IPS-20b (cell line): ENCODE data around the gene ELMOD3.
A peak's percentile ranks its signal among the peaks of the same experiment; 100 is the strongest.

Experiments used
- H3K27ac ChIP-seq: one replicate; pipeline ENCODE4 v1.5.1; 2013; ENCODE audit warnings: low read length
- H3K27me3 ChIP-seq: 2 replicates; pipeline ENCODE4 v1.6.1; 2013; ENCODE audit warnings: mild to moderate bottlenecking, low read length, inconsistent platforms; ENCODE audit not compliant: insufficient read depth
- H3K36me3 ChIP-seq: 2 replicates; pipeline ENCODE4 v1.6.1; 2013; ENCODE audit warnings: low read depth, mild to moderate bottlenecking, inconsistent platforms, low read length, moderate library complexity; ENCODE audit not compliant: insufficient read depth
- H3K4me1 ChIP-seq: 2 replicates; pipeline ENCODE4 v1.6.1; 2013; ENCODE audit warnings: mild to moderate bottlenecking, control low read depth, inconsistent platforms, low read length, moderate library complexity; ENCODE audit not compliant: insufficient read depth
- H3K4me3 ChIP-seq: 2 replicates; pipeline ENCODE4 v1.5.1; 2013; ENCODE audit warnings: mild to moderate bottlenecking, low read length, inconsistent platforms
- H3K9ac ChIP-seq: 2 replicates; pipeline ENCODE4 v1.6.1; 2013; ENCODE audit warnings: low read depth, mild to moderate bottlenecking, inconsistent platforms, low read length, moderate library complexity
- H3K9me3 ChIP-seq: 2 replicates; pipeline ENCODE4 v1.6.1; 2013; ENCODE audit warnings: mild to moderate bottlenecking, low read depth, low read length, inconsistent platforms; ENCODE audit not compliant: insufficient read depth

The ELMOD3 gene

DNA sequence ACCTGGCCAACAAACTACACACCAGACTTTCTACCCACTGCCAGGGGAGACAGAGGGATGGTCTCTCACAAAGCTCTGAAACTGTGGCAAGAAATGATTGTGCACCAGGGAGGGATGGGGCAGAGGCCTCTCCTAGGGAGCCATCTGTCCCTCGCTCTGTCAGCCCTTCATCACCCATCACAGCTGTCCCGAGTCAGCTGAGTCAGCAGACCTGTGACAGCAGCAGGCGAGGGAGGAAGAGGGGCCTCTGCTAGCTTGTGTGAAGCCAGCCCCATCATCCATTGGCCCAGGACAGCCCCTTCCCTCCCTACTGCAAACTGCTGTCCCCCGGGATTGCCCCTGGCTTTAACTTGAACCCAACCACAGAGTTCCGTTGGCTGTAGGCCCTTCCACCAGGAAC, 69.0 kb downstream of the ELMOD3 start:
- H3K27me3 ChIP-seq, result peaks cover 14% of the 10 kb centered on the region
- H3K4me3 ChIP-seq, result no peak overlapping the region
- no peak overlapping the region for H3K27ac ChIP-seq
- no peaks in the 10 kb centered on the region for H3K9me3 ChIP-seq
- peaks cover 8% of the 10 kb centered on the region; the same call in 1 of the 2 replicates for H3K4me1 ChIP-seq
- no peaks in the 10 kb centered on the region for H3K36me3 ChIP-seq
- no peak overlapping the region for H3K9ac ChIP-seq

GRCh38 chr2:85425588-85425987, 71.0 kb downstream of the ELMOD3 start:
- H3K27ac ChIP-seq, result no peak overlapping the region
- no peak overlapping the region for H3K9ac ChIP-seq
- H3K9me3 ChIP-seq, result no peaks in the 10 kb centered on the region
- H3K36me3 ChIP-seq, result no peaks in the 10 kb centered on the region
- H3K27me3 ChIP-seq, result peaks cover 23% of the 10 kb centered on the region
- H3K4me3 ChIP-seq, result no peak overlapping the region
- peaks cover 10% of the 10 kb centered on the region; the same call in 1 of the 2 replicates for H3K4me1 ChIP-seq

DNA sequence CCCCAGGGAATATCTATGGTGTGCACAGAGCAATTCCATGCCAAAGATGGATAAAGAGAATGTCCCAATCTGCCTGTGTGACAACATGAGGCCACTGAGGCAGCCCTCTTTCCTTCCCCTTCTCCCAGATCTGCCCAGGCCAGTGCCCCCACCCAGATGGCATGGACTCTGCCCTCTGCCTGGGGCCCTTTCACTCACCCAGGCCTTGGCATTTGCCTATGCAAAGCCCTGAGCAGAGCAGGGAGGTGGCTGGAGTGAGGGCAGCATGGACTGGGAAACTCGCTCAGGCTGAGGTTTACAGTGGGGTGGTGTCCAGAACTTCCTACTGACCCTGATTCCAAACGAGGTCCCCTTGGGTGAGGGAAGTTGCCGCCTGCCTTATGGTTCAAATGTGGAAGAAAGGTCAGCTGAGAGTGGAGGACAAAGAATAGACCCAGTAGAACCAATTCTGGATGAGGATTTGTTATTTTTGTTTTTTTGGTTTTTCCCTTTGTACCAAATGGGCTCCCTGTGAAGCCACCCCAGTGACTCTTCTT, 72.8 kb downstream of the ELMOD3 start:
- Histone ChIP-seq H3K36me3 (no peaks in the 10 kb centered on the region), H3K4me3 (no peak overlapping the region), H3K9ac (no peak overlapping the region), H3K27ac (no peak overlapping the region), H3K4me1 (peaks cover 18% of the 10 kb centered on the region; the same call in 1 of the 2 replicates), H3K27me3 (peaks cover 23% of the 10 kb centered on the region), H3K9me3 (no peaks in the 10 kb centered on the region)

DNA sequence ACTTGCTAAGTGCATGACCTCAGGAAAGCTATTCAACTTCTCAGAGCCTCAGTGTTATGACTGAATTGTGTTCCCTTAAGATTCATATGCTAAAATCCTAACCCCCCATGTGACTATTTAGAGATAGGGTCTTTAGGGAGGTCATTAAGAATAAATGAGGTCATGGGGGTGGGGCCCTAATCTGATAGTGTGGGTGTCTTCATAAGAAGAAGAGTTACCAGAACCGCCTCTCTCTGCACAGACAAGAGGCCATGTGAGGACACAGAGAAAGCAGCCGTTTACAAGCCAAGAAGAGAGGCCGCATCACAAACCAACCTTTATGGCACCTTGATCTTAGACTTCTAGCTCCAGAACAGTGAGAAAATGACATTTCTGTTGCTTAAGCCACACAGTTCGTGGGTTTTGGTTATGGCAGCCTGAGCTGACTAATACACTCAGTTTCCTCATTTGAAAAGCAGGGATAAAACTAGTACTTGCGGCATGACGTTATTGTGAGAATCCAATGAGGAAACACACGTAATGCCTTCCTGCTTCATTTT, 73.8 kb downstream of the ELMOD3 start:
- peaks cover 22% of the 10 kb centered on the region; the same call in 1 of the 2 replicates for H3K4me1 ChIP-seq
- H3K27ac ChIP-seq, result no peak overlapping the region
- H3K4me3 ChIP-seq, result no peak overlapping the region
- H3K9me3 ChIP-seq, result no peaks in the 10 kb centered on the region
- H3K27me3 ChIP-seq, result peaks cover 23% of the 10 kb centered on the region
- no peak overlapping the region for H3K9ac ChIP-seq
- no peaks in the 10 kb centered on the region for H3K36me3 ChIP-seq

- Histone ChIP-seq H3K9me3 (no peaks in the 10 kb centered on the region), H3K36me3 (no peaks in the 10 kb centered on the region), H3K27me3 (peaks cover 23% of the 10 kb centered on the region), H3K27ac (no peak overlapping the region), H3K9ac (no peak overlapping the region), H3K4me1 (peaks cover 22% of the 10 kb centered on the region; the same call in 1 of the 2 replicates), H3K4me3 (no peak overlapping the region)
Observed at GRCh38 chr2:85429213-85429923, 74.8 kb downstream of the ELMOD3 start.

DNA sequence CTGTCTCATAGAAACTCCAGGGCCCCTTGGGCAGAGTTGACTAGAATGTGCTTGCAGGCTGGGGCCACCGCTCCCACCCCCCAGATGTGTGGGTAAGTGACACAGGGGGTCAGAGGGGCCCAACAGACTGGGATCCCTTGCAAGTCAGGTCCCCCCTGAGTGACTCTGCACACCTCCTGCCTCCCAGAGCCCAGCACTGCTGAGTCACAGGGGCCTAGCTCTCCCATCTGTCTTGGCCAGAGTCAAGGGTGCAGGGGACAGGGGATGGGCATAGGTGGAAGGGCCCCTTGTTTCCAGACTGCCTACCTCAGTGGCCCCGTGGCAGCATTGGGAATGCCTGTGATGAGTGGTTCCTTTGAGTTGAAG, 75.3 kb downstream of the ELMOD3 start:
- H3K27me3 ChIP-seq, result peaks cover 23% of the 10 kb centered on the region
- peaks cover 22% of the 10 kb centered on the region; the same call in 1 of the 2 replicates for H3K4me1 ChIP-seq
- H3K36me3 ChIP-seq, result no peaks in the 10 kb centered on the region
- H3K9ac ChIP-seq, result peak overlapping the region; percentile 30; the same call in 1 of the 2 replicates
- no peak overlapping the region for H3K4me3 ChIP-seq
- no peaks in the 10 kb centered on the region for H3K9me3 ChIP-seq
- no peak overlapping the region for H3K27ac ChIP-seq

GRCh38 chr2:85430752-85431569, 76.4 kb downstream of the ELMOD3 start:
- Histone ChIP-seq H3K27ac (peak overlapping the region; percentile 69), H3K36me3 (no peaks in the 10 kb centered on the region), H3K4me3 (peak overlapping the region; percentile 67), H3K4me1 (peaks cover 24% of the 10 kb centered on the region; the same call in 1 of the 2 replicates), H3K9ac (peak overlapping the region; percentile 65; the same call in 1 of the 2 replicates), H3K9me3 (no peaks in the 10 kb centered on the region), H3K27me3 (peaks cover 23% of the 10 kb centered on the region)

DNA sequence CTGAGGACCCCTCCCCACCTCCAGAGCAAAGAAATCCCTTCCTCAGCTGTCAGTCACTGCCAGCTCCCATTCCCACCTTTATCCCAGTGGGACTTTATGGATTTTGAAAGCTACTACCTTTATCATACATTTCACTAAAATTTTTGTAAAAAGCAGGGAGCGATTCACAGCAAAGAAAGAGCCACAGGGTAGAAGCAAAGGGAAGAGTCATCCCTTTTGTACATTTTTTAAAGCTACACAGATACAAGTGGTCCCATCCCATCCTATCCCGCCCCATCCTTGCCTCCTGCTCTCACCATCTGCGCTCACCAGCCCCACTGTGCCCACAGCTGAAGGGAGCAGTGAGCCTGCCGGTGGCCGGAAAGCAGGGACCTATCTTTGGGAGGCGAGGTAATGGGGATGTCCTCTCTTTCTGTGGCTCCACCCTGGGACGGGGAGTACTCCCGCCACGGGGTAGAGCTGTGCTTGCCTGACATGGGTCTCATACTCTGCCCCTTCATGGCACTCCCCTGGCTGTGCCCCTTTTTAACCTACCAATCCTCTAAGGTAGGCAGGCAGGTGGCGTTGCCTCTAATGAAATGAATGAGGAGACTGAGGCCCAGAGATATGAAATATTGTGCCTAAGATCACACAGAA, 77.1 kb downstream of the ELMOD3 start:
- no peaks in the 10 kb centered on the region for H3K36me3 ChIP-seq
- H3K4me1 ChIP-seq, result peaks cover 26% of the 10 kb centered on the region; the same call in 1 of the 2 replicates
- H3K9ac ChIP-seq, result peak overlapping the region; percentile 65; the same call in 1 of the 2 replicates
- peak overlapping the region; percentile 67 for H3K4me3 ChIP-seq
- H3K27ac ChIP-seq, result peak overlapping the region; percentile 69
- peaks cover 23% of the 10 kb centered on the region for H3K27me3 ChIP-seq
- H3K9me3 ChIP-seq, result no peaks in the 10 kb centered on the region

GRCh38 chr2:85433511-85434089, 79.0 kb downstream of the ELMOD3 start:
- Histone ChIP-seq H3K36me3 (no peaks in the 10 kb centered on the region), H3K27me3 (peaks cover 17% of the 10 kb centered on the region), H3K9ac (no peak overlapping the region), H3K9me3 (no peaks in the 10 kb centered on the region), H3K4me3 (no peak overlapping the region), H3K4me1 (peaks cover 25% of the 10 kb centered on the region; the same call in 1 of the 2 replicates), H3K27ac (no peak overlapping the region)

- Histone ChIP-seq H3K4me3 (no peak overlapping the region), H3K9me3 (no peaks in the 10 kb centered on the region), H3K27me3 (peaks cover 14% of the 10 kb centered on the region), H3K9ac (no peak overlapping the region), H3K36me3 (no peaks in the 10 kb centered on the region), H3K27ac (no peak overlapping the region), H3K4me1 (peaks cover 25% of the 10 kb centered on the region; the same call in 1 of the 2 replicates)
Observed at GRCh38 chr2:85434696-85435095, 80.1 kb downstream of the ELMOD3 start.
